Body of pancreas (tissue), 4 donors: ENCODE data around the gene UBE4B. TPM values are rescaled to one million over a fixed set of nuclear protein-coding genes. Genes with fewer than 3 reads are reported as not detected.
A peak's percentile ranks its signal among the peaks of the same experiment; 100 is the strongest.

Experiments
- ATAC-seq: fragments of 150-250 bp; one replicate; pipeline ENCODE4 v1.9.1; 2016
- DNase-seq, 4 donors: peaks; one replicate each; pipeline ENCODE4 v3.0.0-alpha.2; 2019
- H3K27ac ChIP-seq, 4 donors: fragments of 200-600 bp; sonication (generic); 1 replicate in 3 of 4; 2 replicates in 1 of 4; pipeline versions ENCODE4 v1.5.1 to v1.6.1; 2016 to 2019; ENCODE audit warnings: mild to moderate bottlenecking in 1 of 4, mixed read lengths in 1 of 4, moderate library complexity in 1 of 4
- H3K27me3 ChIP-seq, 2 donors: fragments of 200-600 bp; sonication (generic); one replicate each; pipeline ENCODE4 v1.6.0; 2016; ENCODE audit warnings: mild to moderate bottlenecking in 1 of 2
- H3K36me3 ChIP-seq, 2 donors: fragments of 200-600 bp; sonication (generic); replicated peaks in 1 of 2; 2 replicates each; pipeline ENCODE4 v1.5.1; 2016; ENCODE audit warnings: low read depth in 2 of 2; ENCODE audit not compliant: insufficient read depth in 1 of 2
- H3K4me1 ChIP-seq: fragments of 200-600 bp; sonication (generic); one replicate; pipeline ENCODE4 v1.6.0; 2016
- H3K4me3 ChIP-seq, 2 donors: fragments of 200-600 bp; sonication (generic); 1 replicate in 1 of 2; 2 replicates in 1 of 2; pipeline ENCODE4 v1.5.1; 2016 to 2019
- H3K9me3 ChIP-seq, 3 donors: fragments of 200-600 bp; sonication (generic); 1 replicate in 2 of 3; 2 replicates in 1 of 3; pipeline ENCODE4 v1.5.1; 2016
- CTCF ChIP-seq, 7 experiments: fragments of 450-650 bp in 4 of 7; fragments of 200-600 bp in 3 of 7; sonication (generic) in 3 of 7; IDR thresholded peaks; one replicate each; pipeline ENCODE4 v1.5.1; 2016 to 2019; ENCODE audit warnings: antibody characterized with exemption in 7 of 7
- POLR2A ChIP-seq, 3 donors: fragments of 450-650 bp; IDR thresholded peaks; one replicate each; pipeline ENCODE4 v1.6.1; 2016; ENCODE audit warnings: antibody characterized with exemption in 3 of 3, mild to moderate bottlenecking in 2 of 3
- WGBS, 2 donors: methylation state at CpG; one replicate each; pipeline ENCODE4 v1.1.5; 2017; 5-methylcytosine and 5-hydroxymethylcytosine counted together
- intact Hi-C: fragments of 100-400 bp; cut with DNase I; formaldehyde crosslinking; loops from one replicate; pipeline ENCODE4 v1.15.1; 2023
- total RNA-seq, 2 donors: library from RNA; depleted of rRNA; stranded (reverse); fragments of >200 nt; gene quantifications; one replicate each; pipeline ENCODE4 v1.1.0, GENCODE V29; 2016

Gene UBE4B
- 10 to 100 TPM; 43.8 to 57.0 TPM for total RNA-seq

- 0 to 1% methylated on average over 21 to 70 of the region's 73 CpGs for WGBS, 2 donors
- H3K4me3 ChIP-seq = peak within 1 kb of the TSS; percentile 74 to 84
- peaks cover 0 to 2% of the 10 kb centered on the region in 2 donors for H3K36me3 ChIP-seq
- DNase-seq = peak; percentile 98 to 99 (median 98)
- H3K9me3 ChIP-seq = no peaks in the 10 kb centered on the region
- peak; percentile 99 for ATAC-seq
- H3K27ac ChIP-seq = peak within 1 kb of the TSS; percentile 77 to 93 (median 92)
- TF ChIP-seq POLR2A (IDR thresholded peaks at IDR 0.05) (peak in 2 of 3 donors; percentile 70 to 72), CTCF (IDR thresholded peaks at IDR 0.05) (peak; percentile 84 to 98 (median 91))
- no peaks in the 10 kb centered on the region for H3K27me3 ChIP-seq
- intact Hi-C loops = no loop called here
- H3K4me1 ChIP-seq = peaks cover 30% of the 10 kb centered on the region
Measured at GRCh38 chr1:10032590-10033358, at the start of gene UBE4B. Gene UBE4B (plus strand): TSS chr1:10032958. CDS start chr1:10033671, 713 bp downstream.

DNA sequence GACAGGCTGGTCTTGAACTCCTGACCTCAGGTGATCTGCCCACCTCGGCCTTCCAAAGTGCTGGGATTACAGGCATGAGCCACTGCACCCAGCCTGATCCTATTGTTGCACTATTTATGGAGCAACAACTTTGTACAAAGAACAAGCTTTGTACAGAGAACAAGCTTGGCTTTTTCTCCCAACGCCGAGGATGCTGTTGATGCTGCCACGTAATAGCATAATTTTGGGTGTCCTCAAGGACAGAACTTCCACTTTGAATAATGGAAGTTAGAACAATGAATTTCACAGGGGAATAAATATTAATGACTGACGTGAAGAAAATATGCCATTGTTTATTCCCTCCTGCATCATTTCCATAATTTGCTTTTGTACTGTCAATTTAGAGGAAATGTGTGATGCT lies 48.5 kb upstream of the UBE4B start:
- no peak for ATAC-seq
- intact Hi-C loops = no loop called here
- TF ChIP-seq CTCF (IDR thresholded peaks at IDR 0.05) = no peak
- TF ChIP-seq POLR2A (IDR thresholded peaks at IDR 0.05) = no peak
- WGBS, 2 donors = 82 to 84% methylated on average over 5 of the region's 5 CpGs
- Histone ChIP-seq H3K27me3 (no peaks in the 10 kb centered on the region), H3K27ac (no peak overlapping the region), H3K36me3 (peaks cover 0 to 4% of the 10 kb centered on the region in 2 donors), H3K4me1 (no peaks in the 10 kb centered on the region), H3K9me3 (no peaks in the 10 kb centered on the region), H3K4me3 (no peak overlapping the region)
- DNase-seq = no peak

- no peak for DNase-seq
- peaks cover 0 to 4% of the 10 kb centered on the region in 2 donors for H3K36me3 ChIP-seq
- no peak overlapping the region for H3K27ac ChIP-seq
- no peaks in the 10 kb centered on the region for H3K27me3 ChIP-seq
- H3K9me3 ChIP-seq = no peaks in the 10 kb centered on the region
- intact Hi-C loops = no loop called here
- WGBS, 2 donors = 51 to 56% methylated on average over 6 of the region's 6 CpGs
- no peaks in the 10 kb centered on the region for H3K4me1 ChIP-seq
- ATAC-seq = no peak
- H3K4me3 ChIP-seq = no peak overlapping the region
- no peak for TF ChIP-seq CTCF (IDR thresholded peaks at IDR 0.05)
- no peak for TF ChIP-seq POLR2A (IDR thresholded peaks at IDR 0.05)
Measured at GRCh38 chr1:9985001-9985400, 47.8 kb upstream of the UBE4B start.

GRCh38 chr1:9989773-9990172 lies 43.0 kb upstream of the UBE4B start:
- TF ChIP-seq POLR2A (IDR thresholded peaks at IDR 0.05) (no peak), CTCF (IDR thresholded peaks at IDR 0.05) (no peak)
- no peak for DNase-seq
- H3K4me3 ChIP-seq = no peak overlapping the region
- H3K4me1 ChIP-seq = no peaks in the 10 kb centered on the region
- H3K27ac ChIP-seq = no peak overlapping the region
- intact Hi-C loops = no loop called here
- 86 to 100% methylated on average over 1 to 5 of the region's 5 CpGs for WGBS, 2 donors
- H3K9me3 ChIP-seq = no peaks in the 10 kb centered on the region
- H3K36me3 ChIP-seq = no peaks in the 10 kb centered on the region
- H3K27me3 ChIP-seq = no peaks in the 10 kb centered on the region
- ATAC-seq = no peak

DNA sequence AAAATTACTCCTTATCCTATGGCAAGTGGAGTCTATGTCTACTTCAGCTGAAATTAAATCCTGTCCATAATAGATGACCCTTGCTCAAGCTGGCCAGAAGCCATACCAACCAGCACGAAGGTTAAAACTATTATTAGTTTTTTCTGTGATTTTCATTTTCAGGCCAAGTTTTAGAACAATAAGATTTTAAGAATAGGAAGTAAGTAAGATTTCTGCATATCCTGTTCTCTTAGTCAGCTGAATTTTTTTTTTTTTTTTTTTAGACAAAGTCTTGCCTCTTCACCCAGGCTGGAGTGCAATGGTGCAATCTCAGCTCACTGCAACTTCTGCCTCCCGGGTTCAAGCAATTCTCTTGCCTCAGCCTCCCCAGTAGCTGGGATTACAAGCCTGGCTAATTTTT lies 41.8 kb upstream of the UBE4B start:
- H3K27me3 ChIP-seq = no peaks in the 10 kb centered on the region
- no peaks in the 10 kb centered on the region for H3K9me3 ChIP-seq
- intact Hi-C loops = no loop called here
- peak overlapping the region in 1 of 4 donors; percentile 7 for H3K27ac ChIP-seq
- no peak for TF ChIP-seq CTCF (IDR thresholded peaks at IDR 0.05)
- TF ChIP-seq POLR2A (IDR thresholded peaks at IDR 0.05) = no peak
- WGBS, 2 donors = 34 to 41% methylated on average over 2 of the region's 2 CpGs
- no peaks in the 10 kb centered on the region for H3K4me1 ChIP-seq
- DNase-seq (peak in 3 of 4 donors; percentile 17 to 29 (median 21)), ATAC-seq (no peak)
- H3K4me3 ChIP-seq = no peak overlapping the region
- H3K36me3 ChIP-seq = no peaks in the 10 kb centered on the region
